Keratinocyte (primary cell): ENCODE results near the gene TBC1D12. TPM values are rescaled to one million over a fixed set of nuclear protein-coding genes. Genes with fewer than 3 reads are reported as not detected.

ENCODE experiments used
- DNase-seq: peaks from one replicate; pipeline ENCODE4 v3.0.0-alpha.2; 2011; ENCODE audit warnings: low read depth, missing footprints, low spot score
- FAIRE-seq: peaks from 2 replicates; lab custom pipeline; 2011; peaks lifted over from hg19 to GRCh38; lab: Jason Lieb, UNC
- H2AFZ ChIP-seq: 2 replicates; pipeline ENCODE4 v1.6.0; 2012; ENCODE audit warnings: low read length, control low read depth, inconsistent platforms; ENCODE audit not compliant: control insufficient read depth
- H3K27ac ChIP-seq: 2 replicates; pipeline ENCODE4 v1.5.1; 2011; ENCODE audit warnings: low read length; ENCODE audit not compliant: control insufficient read depth, insufficient read depth
- H3K27me3 ChIP-seq: 3 replicates; pipeline ENCODE4 v1.6.0; 2011; ENCODE audit warnings: low read length; ENCODE audit not compliant: control insufficient read depth, insufficient read depth; ENCODE audit errors: extremely low read depth
- H3K36me3 ChIP-seq, 2 experiments: 2 replicates in 1 of 2; 3 replicates in 1 of 2; pipeline ENCODE4 v1.5.1; 2011; ENCODE audit warnings: low read length in 2 of 2, mild to moderate bottlenecking in 1 of 2; ENCODE audit not compliant: control insufficient read depth in 2 of 2, insufficient read depth in 2 of 2; ENCODE audit errors: extremely low read depth in 1 of 2
- H3K4me1 ChIP-seq: 3 replicates; pipeline ENCODE4 v1.5.1; 2011; ENCODE audit warnings: low read length; ENCODE audit not compliant: control insufficient read depth, insufficient read depth; ENCODE audit errors: extremely low read depth
- H3K4me2 ChIP-seq: 3 replicates; pipeline ENCODE4 v1.6.0; 2011; ENCODE audit warnings: low read depth, low read length; ENCODE audit not compliant: control insufficient read depth, insufficient read depth; ENCODE audit errors: extremely low read depth
- H3K4me3 ChIP-seq, 3 experiments: fragments of 200-600 bp in 1 of 3; sonication (generic) in 1 of 3; 2 replicates in 2 of 3; 3 replicates in 1 of 3; pipeline ENCODE4 v1.5.1; 2011 to 2016; ENCODE audit warnings: low read length in 3 of 3, mild to moderate bottlenecking in 3 of 3, control low read depth in 2 of 3, inconsistent platforms in 1 of 3, low read depth in 1 of 3, mixed read lengths in 1 of 3, mixed run types in 1 of 3, moderate library complexity in 1 of 3; ENCODE audit not compliant: control insufficient read depth in 2 of 3, insufficient read depth in 2 of 3; ENCODE audit errors: extremely low read depth in 1 of 3
- H3K79me2 ChIP-seq: 2 replicates; pipeline ENCODE4 v1.6.0; 2012; ENCODE audit warnings: low read length; ENCODE audit not compliant: control insufficient read depth, insufficient read depth
- H3K9ac ChIP-seq: 3 replicates; pipeline ENCODE4 v1.6.0; 2011; ENCODE audit warnings: low read length; ENCODE audit not compliant: control insufficient read depth, insufficient read depth; ENCODE audit errors: extremely low read depth
- H3K9me1 ChIP-seq: 3 replicates; pipeline ENCODE4 v1.6.0; 2011; ENCODE audit warnings: low read length; ENCODE audit not compliant: control insufficient read depth, insufficient read depth; ENCODE audit errors: extremely low read depth
- H3K9me3 ChIP-seq: 2 replicates; pipeline ENCODE4 v1.5.1; 2012; ENCODE audit warnings: low read depth, low read length; ENCODE audit not compliant: control insufficient read depth
- H4K20me1 ChIP-seq: 3 replicates; pipeline ENCODE4 v1.6.0; 2011; ENCODE audit warnings: low read length; ENCODE audit not compliant: control insufficient read depth, insufficient read depth; ENCODE audit errors: extremely low read depth
- EZH2 ChIP-seq: IDR thresholded peaks from one replicate; pipeline ENCODE4 v1.6.1; 2012; ENCODE audit warnings: inconsistent platforms, mild to moderate bottlenecking, low read length, moderate library complexity
- dilution Hi-C: fragments of 300-500 bp; cut with MboI; formaldehyde crosslinking; loops from one replicate; pipeline ENCODE4 v1.7.0; 2020; ENCODE audit warnings: low sequenced_read_pairs; ENCODE audit not compliant: extremely low pct_ligation_motif_present
- polyA plus RNA-seq, 5 experiments: library from polyadenylated mRNA; depleted of rRNA in 3 of 5; stranded (reverse) in 3 of 5; stranded (forward) in 1 of 5; unstranded in 1 of 5; fragments of >200 nt; gene quantifications; 1 replicate in 1 of 5; 2 replicates in 3 of 5; 3 replicates in 1 of 5; pipeline versions ENCODE4 v1.2.1 to v1.2.3, GENCODE V29; 2011 to 2012; ENCODE audit warnings: missing spikeins in 2 of 5, low read depth in 1 of 5, low replicate concordance in 1 of 5
- TF ChIP-seq, protein P1 (sequence below), 3 experiments: IDR thresholded peaks in 1 of 3; conservative IDR thresholded peaks in 1 of 3; optimal IDR thresholded peaks in 1 of 3; 2 replicates in 2 of 3; 3 replicates in 1 of 3; pipeline versions ENCODE3 to v1.5.1; 2011; ENCODE audit warnings: low read length in 3 of 3, mild to moderate bottlenecking in 3 of 3, moderate library complexity in 2 of 3, control low read depth in 1 of 3, inconsistent platforms in 1 of 3; ENCODE audit not compliant: insufficient read depth in 2 of 3; ENCODE audit errors: extremely low read depth in 1 of 3

TBC1D12 gene
- polyA plus RNA-seq, 1 donor (not counting 4 experiments of a cell fraction or from before 2014, with no cell fraction given) = 7.0 TPM

GRCh38 chr10:94571528-94571927 is 169.2 kb downstream of the TBC1D12 start:
- Histone ChIP-seq H3K9me1 (no peaks in the 10 kb centered on the region), H3K4me3 (no peak overlapping the region), H3K36me3 (no peaks in the 10 kb centered on the region), H3K79me2 (no peaks in the 10 kb centered on the region), H4K20me1 (no peaks in the 10 kb centered on the region), H3K9me3 (no peaks in the 10 kb centered on the region), H3K27me3 (no peaks in the 10 kb centered on the region), H3K4me2 (no peak overlapping the region), H3K9ac (no peak overlapping the region), H3K27ac (no peak overlapping the region), H2AFZ (no peak overlapping the region), H3K4me1 (no peaks in the 10 kb centered on the region)
- dilution Hi-C loops = no loop called here
- TF ChIP-seq EZH2 = no peak
- TF ChIP-seq, protein P1, sequence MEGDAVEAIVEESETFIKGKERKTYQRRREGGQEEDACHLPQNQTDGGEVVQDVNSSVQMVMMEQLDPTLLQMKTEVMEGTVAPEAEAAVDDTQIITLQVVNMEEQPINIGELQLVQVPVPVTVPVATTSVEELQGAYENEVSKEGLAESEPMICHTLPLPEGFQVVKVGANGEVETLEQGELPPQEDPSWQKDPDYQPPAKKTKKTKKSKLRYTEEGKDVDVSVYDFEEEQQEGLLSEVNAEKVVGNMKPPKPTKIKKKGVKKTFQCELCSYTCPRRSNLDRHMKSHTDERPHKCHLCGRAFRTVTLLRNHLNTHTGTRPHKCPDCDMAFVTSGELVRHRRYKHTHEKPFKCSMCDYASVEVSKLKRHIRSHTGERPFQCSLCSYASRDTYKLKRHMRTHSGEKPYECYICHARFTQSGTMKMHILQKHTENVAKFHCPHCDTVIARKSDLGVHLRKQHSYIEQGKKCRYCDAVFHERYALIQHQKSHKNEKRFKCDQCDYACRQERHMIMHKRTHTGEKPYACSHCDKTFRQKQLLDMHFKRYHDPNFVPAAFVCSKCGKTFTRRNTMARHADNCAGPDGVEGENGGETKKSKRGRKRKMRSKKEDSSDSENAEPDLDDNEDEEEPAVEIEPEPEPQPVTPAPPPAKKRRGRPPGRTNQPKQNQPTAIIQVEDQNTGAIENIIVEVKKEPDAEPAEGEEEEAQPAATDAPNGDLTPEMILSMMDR (optimal IDR thresholded peaks at IDR 0.05 in 1 of 3, IDR thresholded peaks at IDR 0.05 in 1 of 3, conservative IDR thresholded peaks at IDR 0.05 in 1 of 3; ENCODE audit: extremely low read depth in 1 of 3, insufficient read depth in 2 of 3, low read length in 3 of 3) = no peak
- FAIRE-seq (no peak), DNase-seq (no peak)

GRCh38 chr10:94578790-94579189 is 176.4 kb downstream of the TBC1D12 start:
- Histone ChIP-seq H3K9me3 (no peaks in the 10 kb centered on the region), H3K9ac (no peak overlapping the region), H3K4me2 (no peak overlapping the region), H3K27ac (no peak overlapping the region), H3K4me3 (no peak overlapping the region), H3K79me2 (no peaks in the 10 kb centered on the region), H4K20me1 (no peaks in the 10 kb centered on the region), H2AFZ (no peak overlapping the region), H3K9me1 (no peaks in the 10 kb centered on the region), H3K4me1 (no peaks in the 10 kb centered on the region), H3K36me3 (peaks cover 0 to 5% of the 10 kb centered on the region in 2 experiments), H3K27me3 (no peaks in the 10 kb centered on the region)
- FAIRE-seq (no peak), DNase-seq (no peak)
- TF ChIP-seq EZH2 = no peak
- TF ChIP-seq, protein P1 (optimal IDR thresholded peaks at IDR 0.05 in 1 of 3, IDR thresholded peaks at IDR 0.05 in 1 of 3, conservative IDR thresholded peaks at IDR 0.05 in 1 of 3; ENCODE audit: extremely low read depth in 1 of 3, insufficient read depth in 2 of 3, low read length in 3 of 3) = no peak
- dilution Hi-C loops = no loop called here
